ENCODE measurements around the gene NGF.

DNA sequence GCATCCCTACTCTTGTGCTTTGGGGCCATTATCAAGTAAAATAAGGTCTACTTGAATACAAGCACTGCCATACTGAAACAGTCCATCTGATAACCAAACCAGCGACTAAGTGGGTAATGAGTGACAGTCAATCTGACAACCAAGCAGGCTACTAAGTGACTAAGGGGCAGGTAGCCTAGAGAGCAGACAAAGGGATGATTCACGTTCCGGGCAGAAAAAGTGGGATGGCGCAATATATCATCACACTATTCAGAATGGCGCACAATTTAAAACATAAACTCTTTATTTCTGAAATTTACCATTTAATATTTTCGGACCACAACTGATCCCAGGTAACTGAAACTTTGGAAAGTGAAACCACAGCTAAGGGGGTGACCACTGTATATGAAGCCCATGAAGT lies 17.7 kb downstream of the NGF start:
- TF ChIP-seq, protein P1, sequence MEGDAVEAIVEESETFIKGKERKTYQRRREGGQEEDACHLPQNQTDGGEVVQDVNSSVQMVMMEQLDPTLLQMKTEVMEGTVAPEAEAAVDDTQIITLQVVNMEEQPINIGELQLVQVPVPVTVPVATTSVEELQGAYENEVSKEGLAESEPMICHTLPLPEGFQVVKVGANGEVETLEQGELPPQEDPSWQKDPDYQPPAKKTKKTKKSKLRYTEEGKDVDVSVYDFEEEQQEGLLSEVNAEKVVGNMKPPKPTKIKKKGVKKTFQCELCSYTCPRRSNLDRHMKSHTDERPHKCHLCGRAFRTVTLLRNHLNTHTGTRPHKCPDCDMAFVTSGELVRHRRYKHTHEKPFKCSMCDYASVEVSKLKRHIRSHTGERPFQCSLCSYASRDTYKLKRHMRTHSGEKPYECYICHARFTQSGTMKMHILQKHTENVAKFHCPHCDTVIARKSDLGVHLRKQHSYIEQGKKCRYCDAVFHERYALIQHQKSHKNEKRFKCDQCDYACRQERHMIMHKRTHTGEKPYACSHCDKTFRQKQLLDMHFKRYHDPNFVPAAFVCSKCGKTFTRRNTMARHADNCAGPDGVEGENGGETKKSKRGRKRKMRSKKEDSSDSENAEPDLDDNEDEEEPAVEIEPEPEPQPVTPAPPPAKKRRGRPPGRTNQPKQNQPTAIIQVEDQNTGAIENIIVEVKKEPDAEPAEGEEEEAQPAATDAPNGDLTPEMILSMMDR (IDR thresholded peaks at IDR 0.05): no peak
- no peak for TF ChIP-seq POLR2A (IDR thresholded peaks at IDR 0.05)

Data from heart left ventricle (tissue), 13 donors.